ENCODE measurements around the gene SPATA32.
"Not testable (repeated sequence)": the region's sequence is repeated elsewhere in the genome, so short reads cannot be mapped to it uniquely, and the experiment has no call there.

SPATA32 gene

GRCh38 chr17:45270828-45271418 lies 9.0 kb upstream of the SPATA32 start:
- DNase-seq, result no peak

GRCh38 chr17:45269912-45270311 lies 8.0 kb upstream of the SPATA32 start:
- DNase-seq, result no peak

DNA sequence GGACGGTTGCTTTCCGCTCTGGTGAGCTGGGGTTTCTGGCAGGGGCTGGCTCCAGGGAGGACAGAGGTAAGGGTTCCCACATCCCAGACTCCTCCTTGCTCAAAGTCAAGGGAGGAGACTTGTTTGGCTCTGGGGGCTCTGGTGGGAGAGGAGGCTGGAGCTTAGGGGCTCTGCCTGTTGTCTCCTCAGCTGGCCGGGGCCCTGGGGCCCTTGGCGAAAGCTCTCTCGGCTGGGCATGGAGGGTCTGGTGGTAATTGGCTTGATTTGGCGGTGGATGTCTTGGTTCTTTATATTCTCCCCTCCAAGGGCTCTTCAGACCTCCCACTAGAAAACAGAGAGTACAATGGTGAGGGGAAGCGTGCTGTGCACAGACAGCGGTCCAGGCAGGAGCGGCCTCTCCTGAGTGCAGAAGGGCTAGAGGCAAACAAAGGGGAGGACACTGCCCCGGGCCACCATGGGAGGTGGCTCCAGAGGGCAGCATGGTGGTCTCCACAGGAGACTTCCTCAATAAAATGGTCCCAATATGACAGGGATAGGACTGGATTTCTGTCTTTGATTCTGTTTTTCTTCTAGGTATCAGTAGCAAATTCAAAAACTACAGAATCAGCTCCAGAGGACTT lies 5.7 kb upstream of the SPATA32 start:
- no peak for DNase-seq

DNA sequence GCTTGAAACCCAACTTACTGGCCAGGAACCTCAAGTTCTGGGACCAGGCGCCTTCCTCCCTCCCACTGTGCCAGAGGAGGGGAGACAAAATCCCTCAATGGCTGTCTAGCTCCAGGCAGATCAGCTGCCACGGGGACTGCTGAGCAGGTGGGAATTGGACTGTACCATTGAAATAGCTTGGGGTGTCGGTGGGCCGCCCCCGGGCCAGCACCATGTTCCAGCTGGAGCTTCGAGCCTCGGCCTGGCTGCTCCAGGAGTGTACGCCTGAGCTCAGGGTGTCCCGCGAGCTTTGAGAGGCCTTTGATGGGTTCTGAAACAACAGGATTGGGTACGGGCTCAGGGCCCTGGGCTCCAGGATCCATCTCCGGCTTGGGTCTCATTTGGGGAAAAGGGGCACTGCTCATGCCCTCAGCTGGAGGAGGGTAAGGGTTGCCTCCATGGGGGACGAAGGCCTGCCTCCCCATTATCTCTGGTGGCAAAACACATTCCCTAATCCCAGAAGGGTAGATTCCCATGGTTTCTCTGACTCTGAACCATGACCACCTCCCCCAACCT lies 4.6 kb upstream of the SPATA32 start:
- no peak for DNase-seq

DNA sequence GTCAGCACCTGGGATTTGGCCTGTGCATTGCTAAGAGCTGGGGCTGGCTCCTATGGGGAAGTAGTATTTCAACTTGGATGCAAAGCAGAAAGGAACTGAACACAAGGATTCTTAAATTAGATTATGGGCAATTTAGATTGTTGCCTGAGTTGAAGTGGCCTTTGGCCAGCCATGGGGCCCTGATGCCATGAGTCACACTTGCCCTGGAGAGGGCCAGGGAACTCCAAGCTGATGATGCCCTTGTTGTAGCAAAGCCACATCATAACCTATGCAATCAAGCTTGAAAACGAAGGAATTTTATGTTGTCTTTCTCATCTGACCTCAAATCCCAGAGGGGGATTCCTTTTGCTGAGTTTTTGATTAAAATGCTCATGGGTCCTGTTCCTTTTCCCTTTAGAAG lies 3.9 kb upstream of the SPATA32 start:
- DNase-seq, result no peak

DNA sequence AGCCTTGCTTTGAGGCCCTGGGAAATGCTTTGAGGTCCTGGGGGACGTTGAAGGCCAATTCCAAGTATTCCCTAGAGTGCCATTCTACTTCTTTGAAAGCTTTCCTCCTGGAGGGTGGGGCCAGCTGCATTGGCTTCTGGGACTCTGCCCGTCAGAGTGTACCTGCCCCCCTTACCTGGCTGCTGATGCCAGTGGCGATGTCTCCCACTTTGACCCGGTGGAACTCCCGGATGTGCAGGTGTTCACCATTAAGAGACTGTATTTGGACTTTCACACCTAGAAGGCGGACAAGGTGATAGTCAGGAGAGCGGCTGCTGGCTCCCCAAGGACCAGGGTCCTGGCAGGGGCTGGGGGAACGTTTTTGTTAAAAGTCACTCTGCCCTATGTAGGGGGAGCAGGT lies 3.1 kb upstream of the SPATA32 start:
- no peak for DNase-seq

- no peak for DNase-seq
Observed at GRCh38 chr17:45264430-45264829, 2.5 kb upstream of the SPATA32 start.

- no peak for DNase-seq
Observed at GRCh38 chr17:45263477-45263860, 1.6 kb upstream of the SPATA32 start.

GRCh38 chr17:45262516-45263476 lies 902 bp upstream of the SPATA32 start:
- no peak for DNase-seq

GRCh38 chr17:45260204-45260783 lies 1.6 kb downstream of the SPATA32 start:
- no peak for DNase-seq

DNA sequence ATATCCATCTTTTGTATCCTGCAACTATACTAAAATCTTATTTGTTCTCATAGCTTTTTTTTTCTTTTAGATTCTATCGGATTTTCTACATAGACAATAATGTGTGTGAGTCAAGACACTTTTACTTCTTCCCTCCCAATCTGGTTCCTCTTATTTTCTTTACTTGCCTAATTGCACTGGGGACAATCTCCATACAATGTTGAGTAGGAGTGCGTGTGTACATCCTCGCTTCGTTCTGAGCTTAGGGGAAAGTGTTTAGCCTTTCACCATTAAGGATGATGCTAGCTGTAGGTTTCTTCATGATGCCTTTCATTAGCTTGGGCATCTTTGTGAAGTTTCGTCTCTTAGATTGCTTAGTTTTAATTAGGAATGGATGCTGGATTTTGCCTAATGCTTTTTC lies 2.9 kb downstream of the SPATA32 start:
- DNase-seq, result no peak

- DNase-seq, result no peak
Observed at GRCh38 chr17:45257115-45257514, 4.8 kb downstream of the SPATA32 start.

- DNase-seq, result no peak
Observed at GRCh38 chr17:45256114-45256966, 5.6 kb downstream of the SPATA32 start.

GRCh38 chr17:45255358-45255757 lies 6.5 kb downstream of the SPATA32 start:
- DNase-seq, result no peak

GRCh38 chr17:45253879-45254278 lies 8.0 kb downstream of the SPATA32 start:
- DNase-seq, result no peak

DNA sequence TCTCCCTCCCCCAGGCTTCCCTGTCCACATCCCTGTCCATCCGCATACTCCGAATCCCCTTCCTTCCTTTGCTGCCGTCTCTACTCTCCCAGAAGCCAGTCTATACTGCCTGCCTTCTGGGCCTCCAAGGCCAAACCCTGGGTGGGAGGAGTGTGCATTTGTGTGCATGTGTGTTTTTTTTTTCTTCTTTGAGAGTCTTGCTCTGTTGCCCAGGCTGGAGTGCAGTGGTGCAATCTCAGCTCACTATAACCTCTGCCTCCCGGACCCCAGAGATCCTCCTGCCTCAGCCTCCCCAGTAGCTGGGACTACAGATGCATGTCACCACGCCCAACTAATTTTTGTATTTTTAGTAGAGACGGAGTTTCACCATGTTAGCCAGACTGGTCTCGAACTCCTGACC lies 8.7 kb downstream of the SPATA32 start:
- DNase-seq, result not testable (repeated sequence)

DNA sequence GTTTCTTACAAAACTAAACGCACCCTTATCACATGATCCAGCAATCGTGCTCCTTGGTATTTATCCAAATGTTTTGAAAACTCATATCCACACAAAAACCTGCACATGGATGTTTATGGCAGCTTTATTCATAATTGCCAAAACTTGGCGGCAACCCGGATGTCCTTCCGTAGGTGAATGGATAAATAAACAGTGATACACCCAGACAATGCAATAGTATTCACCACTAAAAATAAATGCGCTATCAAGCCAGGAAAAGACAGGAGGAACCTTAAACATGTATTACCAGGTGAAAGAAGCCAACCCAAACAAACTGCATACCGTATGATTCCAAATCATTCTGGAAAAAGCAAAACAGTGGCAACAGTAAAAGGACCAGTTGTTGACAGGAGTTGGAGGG lies 10.0 kb downstream of the SPATA32 start:
- DNase-seq, result no peak

DNA sequence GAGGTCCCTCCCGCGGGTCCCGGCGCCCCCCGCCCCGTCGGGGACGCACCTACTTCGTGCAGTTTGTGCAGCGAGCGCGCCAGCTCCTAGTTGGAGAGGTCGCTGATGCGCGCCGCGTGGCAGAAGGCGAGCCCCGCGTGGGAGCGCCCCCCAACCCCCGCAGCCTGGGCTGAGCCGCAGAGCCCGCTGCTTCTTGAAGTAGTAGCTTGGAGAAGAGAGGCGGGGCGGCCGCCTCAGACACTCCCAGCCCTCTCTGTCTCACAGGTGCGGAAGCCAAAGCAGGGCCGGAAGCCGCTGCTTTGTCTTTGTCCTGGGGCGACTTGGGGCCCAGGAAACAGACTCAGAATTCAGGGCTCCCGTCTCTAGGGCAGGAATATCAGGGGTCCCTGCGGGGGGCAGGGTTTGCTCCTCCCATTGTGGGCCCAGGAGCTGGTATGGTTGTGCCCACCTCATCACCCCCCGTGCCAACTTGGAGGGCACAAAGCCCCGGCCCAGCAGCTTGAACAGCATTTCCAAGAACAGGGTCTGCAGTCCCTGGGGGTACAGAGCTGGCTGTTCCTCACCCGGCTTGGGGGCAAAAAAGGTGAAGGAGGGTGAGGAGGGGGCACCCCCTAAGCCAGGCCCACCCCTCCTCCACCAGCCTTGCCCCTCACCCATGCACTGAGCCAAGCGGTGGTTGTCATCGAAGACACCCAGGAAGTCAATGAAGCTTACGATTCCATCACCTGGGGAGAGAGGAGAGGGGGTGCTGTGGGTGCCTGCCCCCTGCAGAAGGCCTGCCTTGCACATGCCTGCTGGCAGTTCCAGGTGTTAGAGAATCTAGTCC lies 13.5 kb downstream of the SPATA32 start:
- DNase-seq, result no peak

GRCh38 chr17:45247429-45248131 lies 14.3 kb downstream of the SPATA32 start:
- peak; percentile 8 for DNase-seq

GRCh38 chr17:45246861-45247428 lies 14.9 kb downstream of the SPATA32 start:
- DNase-seq, result no peak

Data from midbrain (tissue), 1 donor.